Stimulated activated CD4-positive, alpha-beta T cell treated with anti-CD3 and anti-CD28 coated beads, Interleukin-15, amount 100 ng/mL, for 1 hour (primary cell): ENCODE data around the gene GARIN5B.
A peak's percentile ranks its signal among the peaks of the same experiment; 100 is the strongest.
"Not testable (repeated sequence)": the region's sequence is repeated elsewhere in the genome, so short reads cannot be mapped to it uniquely, and the experiment has no call there.

Source experiments
- DNase-seq, 2 donors: peaks; one replicate each; pipeline ENCODE4 v3.0.0-alpha.2; 2020; ENCODE audit warnings: low read depth in 1 of 2, low spot score in 1 of 2

GARIN5B gene

DNA sequence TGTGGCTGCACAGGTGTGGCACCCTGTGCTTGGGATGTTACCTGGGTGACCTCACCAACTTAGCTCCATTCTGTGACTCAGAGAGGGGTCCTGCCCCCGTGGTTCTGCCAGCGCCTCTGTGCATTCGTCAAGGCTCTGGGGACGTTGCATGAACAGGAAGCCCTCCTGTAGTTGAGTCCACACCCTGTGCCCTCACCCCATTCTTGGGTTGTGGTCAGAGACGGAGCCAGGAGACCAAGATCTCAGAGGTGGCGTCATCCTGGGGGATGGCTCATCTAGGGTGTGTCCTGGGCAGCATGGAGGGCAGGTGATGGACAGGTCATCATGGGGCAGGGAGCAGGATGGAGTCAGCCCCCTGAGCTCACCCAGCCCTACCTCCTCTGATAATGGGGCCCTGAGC, 11.0 kb downstream of the GARIN5B start:
- no peak for DNase-seq

DNA sequence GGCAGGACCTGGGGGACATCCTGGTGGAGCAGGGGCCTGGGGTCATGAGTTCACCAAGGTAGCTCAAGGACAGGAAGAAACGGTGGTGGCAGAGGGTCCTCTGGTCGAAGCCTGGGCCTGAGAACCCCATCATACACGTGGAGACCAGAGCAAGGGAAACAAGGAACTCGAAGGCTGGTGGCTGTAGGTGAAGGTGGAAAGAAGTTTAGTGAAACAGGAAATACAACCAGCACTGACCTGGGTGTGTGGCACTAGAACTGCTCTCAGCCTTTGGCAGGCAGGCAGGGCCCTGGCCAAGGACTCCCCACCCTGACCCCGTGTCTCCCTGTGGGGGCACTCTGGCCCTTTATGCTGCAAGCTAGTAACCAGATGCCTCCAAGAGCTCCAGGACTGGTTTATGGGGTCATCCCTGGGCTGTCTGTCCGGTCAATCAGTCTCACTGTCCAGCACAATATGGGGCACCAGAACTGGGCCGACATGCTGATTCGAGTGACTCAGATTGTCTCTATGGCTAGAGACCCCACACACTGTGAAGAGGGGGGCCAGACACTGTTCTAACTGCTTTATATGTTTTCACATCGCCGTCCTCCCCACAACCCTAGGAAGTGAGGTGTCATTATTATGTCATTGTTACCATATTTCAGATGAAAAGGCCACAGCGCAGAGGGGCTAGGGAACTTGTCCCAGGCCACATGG, 12.3 kb downstream of the GARIN5B start:
- DNase-seq: no peak

DNA sequence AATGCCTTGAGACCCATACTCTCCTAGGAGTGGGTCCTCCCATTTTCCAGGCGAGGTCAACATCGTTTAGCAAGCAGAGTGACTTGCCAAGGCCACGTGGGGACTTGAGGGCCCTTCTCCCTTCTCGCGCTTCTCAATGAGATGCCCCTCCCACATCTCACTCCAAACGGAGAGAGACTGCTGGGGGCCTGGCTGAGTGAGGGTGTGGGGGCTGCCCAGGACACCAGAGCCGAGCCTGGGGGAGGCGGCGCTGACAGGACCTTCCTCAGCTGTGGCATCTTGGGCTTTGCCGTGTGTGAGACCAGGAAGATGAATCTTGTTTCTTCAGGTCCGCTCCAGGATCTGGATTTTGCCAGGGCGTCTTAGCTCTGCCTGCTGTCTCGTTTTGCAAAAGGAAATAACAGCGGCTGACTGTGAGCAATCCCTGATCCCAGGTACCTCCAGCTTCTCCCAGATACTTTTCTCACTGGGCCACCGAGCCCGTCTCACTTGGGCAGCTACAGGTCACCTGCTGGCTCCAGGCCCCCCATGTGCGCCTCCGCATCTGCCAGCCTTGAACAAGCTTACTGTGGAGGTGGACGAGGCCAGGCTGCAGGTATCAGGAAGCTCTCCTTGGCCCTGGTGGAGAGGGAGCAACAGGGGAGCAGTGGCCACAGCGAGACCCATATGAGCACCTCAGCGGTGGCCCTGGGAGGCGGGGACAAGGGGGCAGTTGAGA, 14.6 kb downstream of the GARIN5B start:
- DNase-seq: no peak

DNA sequence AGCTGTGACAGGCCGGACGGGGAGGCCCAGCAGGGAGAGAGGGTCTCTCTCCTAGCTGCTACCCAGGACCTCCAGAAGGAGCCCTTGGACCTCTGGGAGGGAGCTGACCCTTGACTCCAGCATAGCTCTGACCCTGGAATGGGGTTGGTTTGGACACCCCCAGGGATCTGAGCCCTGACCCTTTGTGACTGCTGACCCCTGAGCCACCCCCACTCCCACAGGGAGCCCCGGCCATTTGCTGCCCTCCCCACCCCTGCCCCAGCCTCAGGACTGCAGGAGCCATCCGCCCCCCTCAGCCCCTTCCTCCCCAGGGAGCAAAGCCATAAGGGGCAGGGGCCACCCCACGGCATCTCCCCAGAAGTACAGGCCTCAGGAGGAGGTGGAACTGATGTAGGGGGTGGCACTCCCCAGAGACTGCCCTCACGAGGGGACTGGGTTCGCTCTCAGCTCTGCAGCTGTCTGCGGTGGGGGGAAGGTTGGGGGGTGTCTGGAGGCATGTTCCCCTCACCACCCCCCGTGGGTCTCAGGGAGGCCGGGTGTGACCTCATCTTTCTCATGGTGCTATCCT, 15.5 kb downstream of the GARIN5B start:
- no peak for DNase-seq

DNA sequence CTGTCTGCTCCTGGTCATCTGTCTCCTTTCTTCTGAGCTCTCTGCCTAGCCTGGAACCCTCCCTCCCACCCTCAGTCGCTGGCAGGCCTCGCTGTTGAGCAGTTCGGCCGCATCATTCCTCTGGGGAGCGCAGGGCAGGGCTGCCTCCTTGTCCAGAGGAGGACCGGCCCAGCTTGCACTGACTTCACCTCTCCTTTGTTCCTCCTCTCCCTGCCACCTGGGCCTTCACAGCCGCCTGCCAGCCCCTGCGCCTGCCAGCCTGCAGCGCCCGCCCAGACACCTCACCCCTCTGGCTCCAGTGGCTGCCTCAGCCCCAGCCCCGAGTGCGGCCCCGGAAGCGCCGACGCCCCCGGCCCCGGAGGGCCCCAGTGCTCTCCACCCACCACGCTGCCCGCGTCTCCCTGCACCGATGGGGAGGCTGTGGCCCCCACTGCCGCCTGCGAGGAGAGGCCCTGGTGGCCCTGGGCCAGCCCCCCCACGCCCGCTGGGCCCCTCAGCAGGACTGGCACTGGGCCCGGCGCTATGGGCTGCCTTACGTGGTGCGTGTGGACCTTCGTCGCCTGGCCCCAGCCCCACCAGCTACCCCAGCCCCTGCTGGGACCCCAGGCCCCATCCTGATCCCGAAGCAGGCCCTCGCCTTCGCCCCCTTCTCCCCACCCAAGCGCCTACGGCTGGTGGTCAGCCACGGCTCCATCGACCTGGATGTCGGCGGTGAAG, 16.2 kb downstream of the GARIN5B start:
- no peak for DNase-seq

DNA sequence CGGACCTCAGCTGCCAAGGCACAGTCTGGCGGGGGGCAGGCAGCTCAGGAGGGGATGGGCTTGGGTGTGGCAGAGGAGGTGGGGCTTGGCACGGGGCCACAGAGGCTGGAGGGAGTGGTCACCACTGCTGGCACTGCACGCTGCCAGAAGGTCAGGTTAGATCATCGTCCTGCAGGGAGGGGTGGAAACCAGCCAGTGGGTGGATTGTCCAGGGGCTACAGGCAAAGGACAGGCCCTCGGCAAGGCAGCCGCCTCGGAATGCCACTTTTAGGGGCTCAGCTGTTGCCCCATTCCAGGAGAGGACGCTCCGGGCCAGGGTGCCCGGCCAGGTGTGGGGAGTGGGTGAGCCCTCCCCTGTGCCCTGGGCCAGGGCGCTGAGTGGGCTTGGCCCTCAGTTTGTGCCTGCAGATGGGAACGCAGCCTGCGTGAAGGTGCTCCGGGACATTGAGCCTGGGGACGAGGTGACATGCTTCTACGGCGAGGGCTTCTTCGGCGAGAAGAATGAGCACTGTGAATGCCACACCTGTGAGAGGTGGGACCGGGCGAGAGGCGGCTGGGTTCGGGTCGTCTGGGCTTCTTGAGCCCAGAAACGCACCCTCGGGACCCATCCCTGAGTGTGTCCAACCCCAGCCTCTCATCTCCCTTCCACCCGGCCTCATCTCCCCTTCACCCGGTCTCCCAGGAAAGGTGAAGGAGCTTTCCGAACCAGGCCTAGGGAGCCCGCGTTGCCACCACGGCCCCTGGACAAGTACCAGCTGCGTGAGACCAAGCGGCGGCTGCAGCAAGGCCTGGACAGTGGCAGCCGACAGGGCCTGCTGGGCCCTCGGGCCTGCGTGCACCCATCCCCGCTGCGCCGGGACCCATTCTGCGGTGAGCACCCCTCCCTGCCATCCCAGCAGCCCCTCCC, 17.0 kb downstream of the GARIN5B start:
- no peak for DNase-seq

DNA sequence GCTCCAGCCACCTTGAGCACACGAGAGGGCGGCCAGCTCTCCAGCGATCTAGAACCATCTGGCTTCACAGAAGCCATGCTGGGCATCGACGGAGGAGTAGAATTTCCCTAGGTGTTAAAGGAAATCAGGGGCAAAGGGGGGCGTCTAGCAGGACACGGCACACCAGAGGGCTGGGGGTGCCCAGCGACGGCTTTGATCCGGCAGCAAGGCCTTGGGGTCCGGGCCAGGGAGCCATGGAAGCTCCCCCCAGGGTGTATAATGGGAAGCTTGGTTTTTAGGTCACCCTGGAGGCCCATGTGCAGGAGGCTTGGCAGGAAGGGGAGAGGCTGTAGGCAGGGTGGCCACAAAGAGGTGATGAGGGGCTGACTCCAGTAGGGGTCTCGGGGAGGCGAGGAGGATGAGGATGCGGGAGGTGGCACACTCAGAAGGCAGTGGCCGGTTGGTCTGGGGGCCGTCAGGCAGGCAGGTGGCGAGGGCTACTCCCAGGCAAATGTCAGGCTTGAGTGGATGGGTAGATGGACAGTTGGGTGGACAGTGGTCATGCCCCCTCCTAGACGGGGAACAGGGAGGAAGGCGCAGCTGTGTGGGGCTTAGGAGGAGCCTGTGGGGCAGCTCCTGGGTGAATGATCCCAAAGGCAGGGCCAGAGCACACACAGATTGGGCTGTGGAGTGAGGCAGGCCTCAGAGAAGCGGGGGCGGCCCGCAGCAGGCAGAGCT, 17.8 kb downstream of the GARIN5B start:
- no peak for DNase-seq

DNA sequence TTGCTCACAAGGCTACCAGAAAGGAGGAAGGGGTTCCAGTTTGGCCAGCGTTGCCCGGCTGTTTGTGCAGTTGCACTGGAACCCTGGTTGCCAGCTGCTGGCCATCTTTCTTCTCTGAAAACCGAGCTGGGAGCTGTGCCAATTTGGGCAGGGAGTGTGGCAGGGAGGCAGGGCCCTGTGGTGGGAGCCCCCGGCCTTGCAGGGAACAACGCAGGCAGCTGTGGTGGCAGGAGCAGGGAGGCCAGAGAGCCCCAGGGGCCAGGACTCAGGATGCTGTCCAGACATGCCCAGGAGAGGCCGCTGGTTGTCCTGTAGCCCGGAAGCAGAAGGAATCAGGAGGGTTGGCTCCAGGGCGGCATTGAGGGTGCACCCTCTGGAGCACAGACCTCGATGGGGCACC, 18.6 kb downstream of the GARIN5B start:
- DNase-seq: no peak

DNA sequence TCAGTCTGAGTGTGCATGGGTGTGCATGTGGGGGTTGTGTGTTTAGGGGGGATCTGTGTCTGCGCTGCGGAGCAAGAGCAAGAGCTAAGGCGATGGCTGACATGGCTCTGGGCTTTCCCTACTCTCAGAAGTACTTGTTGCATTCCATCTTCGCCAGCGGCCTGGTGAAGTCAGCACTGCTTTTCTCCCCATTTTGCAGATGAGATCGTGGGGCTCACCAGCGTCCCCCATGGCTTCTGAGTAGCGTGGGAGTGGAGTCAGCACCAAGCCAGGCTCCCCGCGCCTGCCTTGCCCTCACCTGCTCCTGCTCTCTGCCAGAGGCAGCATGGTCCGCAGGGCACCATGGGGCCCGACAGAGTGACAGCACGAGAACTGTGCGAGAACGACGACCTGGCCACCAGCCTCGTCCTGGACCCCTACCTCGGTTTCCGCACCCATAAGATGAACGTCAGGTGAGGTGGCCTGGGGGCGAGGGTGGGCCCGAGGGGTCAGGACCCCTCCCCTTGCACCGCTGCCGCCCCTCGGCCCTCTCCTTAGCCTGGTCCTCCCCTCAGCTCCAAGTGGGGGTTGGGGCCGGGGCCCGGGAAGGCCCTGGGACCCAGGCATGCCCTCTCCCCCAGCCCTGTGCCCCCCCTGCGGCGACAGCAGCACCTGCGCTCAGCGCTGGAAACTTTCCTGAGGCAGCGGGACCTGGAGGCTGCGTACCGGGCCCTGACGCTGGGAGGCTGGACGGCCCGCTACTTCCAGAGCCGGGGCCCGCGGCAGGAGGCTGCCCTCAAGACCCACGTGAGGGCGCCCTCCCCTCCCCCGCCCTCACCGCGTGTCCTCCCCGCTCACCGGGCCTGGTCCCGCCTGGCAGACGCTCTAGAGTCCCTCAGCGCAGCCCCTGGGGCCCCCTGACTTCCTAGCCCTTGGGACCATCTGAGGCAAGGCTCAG, 21.2 kb downstream of the GARIN5B start:
- no peak for DNase-seq

DNA sequence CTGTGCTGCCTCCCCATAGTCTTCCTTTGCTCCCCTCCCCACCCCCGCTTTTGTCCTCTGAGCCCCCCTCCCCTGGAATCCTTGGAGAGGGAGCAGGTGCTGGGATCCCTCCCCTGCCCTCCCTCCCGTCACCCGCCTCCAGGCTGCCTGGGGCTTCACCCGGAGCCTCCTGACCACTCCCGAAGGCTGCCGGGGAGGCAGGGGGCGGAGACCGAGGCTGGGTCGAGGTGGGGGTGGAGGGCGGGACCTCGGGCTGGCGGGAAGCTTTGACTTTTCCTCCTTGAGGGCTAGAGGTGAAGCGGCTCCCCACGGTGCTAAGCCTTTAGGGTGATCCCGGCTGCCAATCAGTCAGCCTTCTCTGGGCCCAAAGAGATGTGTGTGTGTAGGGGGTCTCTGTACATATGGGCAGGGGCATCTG, 21.9 kb downstream of the GARIN5B start:
- peak in 1 of 2 donors; percentile 44 for DNase-seq

DNA sequence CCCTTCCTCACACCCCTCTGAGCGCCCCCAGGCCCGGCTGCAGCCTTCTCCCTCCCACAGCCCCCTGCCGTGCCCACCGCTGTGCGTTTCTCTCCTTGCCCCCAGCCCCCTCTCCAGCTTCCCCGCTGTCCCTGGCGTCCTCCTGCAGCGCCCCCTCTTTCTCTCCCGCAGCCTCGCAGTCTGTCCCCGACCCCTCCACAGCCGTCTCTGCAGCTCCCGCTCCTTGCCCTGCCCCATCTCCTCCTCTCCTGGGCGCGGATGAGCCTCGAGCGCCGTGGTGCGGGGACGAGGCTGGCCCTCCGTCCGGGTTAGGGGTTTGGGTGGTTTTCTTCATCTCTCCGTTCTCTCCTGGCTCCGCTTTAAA, 22.3 kb downstream of the GARIN5B start:
- DNase-seq: no peak

DNA sequence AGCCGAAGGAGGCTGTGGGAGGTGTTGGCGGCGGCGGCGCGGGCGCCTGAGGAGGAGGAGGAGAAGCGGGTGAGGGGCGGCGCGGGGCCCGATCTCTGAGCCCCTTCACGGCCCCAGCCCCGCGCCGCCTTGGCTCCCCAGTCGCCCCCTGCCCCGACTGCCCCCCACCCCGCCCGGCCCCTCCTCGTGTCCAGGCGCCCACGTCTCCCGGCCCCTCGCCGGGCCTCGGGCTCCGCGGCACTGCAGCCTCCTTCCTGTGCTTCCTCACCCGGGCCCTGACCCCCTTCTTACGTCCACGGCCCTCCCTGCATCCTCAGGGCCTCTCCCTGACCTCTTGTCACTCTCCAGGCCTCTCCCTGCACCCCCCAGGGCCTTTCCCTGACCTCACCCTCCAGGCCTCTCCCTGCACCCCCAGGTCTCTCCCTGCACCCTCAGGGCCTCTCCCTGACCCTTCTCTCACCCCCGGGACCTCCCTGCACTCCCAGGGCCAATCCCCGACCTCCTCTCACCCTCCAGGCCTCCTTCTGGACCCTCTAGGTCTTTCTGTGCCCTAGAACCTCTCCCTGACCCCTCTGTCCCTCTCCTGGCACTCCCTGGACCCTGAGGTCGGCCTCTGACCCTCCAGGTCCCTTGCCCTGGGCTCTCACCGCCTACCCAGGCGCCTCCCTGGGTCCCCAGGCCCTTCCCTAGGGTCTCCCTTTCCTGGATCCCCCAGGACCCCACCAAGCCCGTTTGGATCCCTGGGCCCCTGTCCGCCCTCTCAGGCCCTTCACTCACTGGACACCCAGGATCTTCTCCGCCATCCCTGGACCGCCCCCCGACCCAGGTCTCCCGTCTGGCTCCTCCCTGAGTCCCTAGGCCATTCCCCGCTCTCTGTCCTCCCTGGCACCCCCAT, 22.9 kb downstream of the GARIN5B start:
- DNase-seq: no peak

DNA sequence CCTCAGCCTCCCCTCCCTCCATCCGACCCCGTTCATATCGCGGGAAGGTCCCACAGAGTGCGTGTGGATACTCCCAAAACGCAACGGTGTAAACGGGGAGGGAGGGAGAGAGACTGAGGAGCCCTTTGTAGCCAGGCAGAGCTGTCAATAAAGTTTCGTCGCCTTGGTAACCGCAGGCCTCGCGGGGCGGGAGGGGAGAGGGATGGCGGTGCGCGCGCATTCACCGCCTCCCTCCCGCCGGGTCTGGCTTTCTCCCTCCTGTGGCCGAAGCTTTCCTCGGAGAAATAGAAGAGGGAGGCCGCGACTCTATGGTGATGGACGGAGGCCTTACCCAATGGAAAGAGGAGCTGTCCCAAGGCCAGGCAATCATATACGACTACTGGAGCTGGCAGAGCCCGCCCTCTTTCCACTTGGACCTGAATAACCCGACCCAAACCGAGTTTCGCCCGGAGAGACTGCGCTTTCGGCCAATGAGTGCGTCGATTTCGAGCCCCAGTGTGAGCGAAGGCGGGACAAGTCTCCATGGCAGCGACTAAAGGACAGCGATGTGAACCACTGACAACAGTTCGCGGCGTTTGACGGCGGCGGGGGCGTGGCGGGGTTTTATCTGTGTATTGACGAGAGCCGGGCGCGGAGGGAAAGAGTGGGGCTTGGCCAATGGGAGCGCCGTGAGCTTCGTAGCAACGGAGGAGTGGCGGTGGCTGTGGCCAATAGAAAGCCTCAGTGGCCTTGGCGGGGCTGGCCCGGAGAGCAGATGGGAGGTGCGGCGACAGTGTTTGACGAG, 23.8 kb downstream of the GARIN5B start, which contains the start of gene KMT5C:
TSS of gene KMT5C (plus strand) at position 772 of the 784 bp plus-strand sequence. CDS start 2,061 bp downstream, outside the sequence.
- peak; percentile 100 for DNase-seq

DNA sequence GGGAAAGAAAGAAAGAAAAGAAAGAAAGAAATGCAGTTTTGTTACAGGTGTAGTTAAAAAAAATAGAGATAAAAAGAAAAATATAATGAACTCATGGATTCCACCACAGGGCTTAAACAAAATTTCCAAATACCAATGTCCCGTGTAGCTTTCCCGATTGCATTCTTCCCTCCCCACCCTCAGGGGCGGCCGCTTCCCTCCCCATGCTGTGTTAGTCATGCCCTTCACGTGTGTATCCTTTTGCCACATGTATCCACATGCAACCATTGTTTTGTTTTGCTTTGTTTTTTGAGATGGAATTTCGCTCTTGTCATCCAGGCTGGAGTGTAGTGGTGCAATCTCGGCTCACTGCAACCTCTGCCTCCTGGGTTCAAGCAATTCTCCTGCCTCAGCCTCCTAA, 27.0 kb downstream of the GARIN5B start:
- no peak for DNase-seq

DNA sequence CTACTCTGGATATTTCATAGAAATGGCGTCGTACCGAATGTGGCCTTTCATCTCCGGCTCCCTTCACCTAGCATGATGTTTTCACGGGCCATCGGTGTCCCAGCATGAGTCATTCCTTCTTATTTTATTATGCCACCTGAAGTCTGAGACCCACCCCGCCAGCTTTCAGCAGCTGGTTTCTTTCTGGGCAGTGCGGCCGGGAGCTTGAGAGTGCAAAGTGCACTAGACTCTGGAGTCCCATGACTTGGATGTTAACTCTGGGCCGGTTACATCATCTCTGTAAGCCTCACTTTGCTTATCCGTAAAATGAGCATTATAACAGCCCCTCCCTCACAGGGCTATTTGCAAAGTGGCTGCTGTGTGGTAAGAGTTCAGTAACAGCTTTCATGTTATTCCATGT, 29.2 kb downstream of the GARIN5B start:
- DNase-seq: no peak

DNA sequence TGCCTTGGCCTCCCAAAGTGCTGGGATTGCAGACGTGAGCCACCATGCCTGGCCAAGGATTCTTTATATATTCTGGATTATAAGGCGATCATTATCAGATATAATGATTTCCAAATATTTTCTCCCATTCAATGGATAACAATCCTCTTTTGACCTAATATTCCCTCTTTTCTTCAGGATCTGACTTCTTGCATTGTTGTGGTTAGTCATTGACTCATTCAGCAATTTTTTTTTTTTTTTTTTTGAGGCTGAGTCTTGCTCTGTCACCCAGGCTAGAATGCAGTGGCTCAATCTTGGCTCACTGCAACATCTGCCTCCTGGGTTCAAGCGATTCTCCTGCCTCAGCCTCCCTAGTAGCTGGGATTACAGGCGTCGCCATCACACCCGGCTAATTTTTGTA, 33.3 kb downstream of the GARIN5B start:
- not testable (repeated sequence) for DNase-seq

DNA sequence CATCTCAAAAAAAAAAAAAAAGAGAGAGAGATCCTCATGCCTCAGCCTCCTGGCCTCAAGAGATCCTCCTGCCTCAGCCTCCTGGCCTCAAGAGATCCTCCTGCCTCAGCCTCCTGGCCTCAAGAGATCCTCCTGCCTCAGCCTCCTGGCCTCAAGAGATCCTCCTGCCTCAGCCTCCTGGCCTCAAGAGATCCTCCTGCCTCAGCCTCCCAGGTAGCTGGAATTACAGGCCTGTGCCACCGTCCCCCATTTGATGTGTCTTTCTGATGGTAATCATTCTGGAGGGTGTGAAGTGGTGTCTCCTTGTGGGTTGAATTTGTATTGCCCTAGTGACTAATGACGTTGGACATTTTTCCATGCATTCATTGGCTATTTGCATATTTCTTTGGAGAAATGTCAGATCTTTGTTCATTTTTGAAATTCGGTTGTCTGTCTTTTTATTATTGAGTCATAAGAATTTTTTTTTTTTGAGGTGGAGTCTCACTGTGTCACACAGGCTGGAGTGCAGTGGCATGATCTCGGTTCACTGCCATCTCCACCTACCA, 34.2 kb downstream of the GARIN5B start:
- DNase-seq: not testable (repeated sequence)
